OCI-LY7 (cell line): ENCODE measurements around the gene HSD17B3. TPM values are rescaled to one million over a fixed set of nuclear protein-coding genes. Genes with fewer than 3 reads are reported as not detected.

Experiments used
- BruUV-seq: library from RNA; stranded (reverse); fragments of 400-500 nt; replicated peaks from 2 replicates; lab custom pipeline; 2021; lab: Mats Ljungman, UMichigan
- CTCF ChIA-PET: fragments of 300-600 bp; sonication (Branson Sonifier 250); formaldehyde crosslinking; loops from one replicate; lab custom pipeline; 2022; ENCODE audit warnings: antibody characterized with exemption; ENCODE audit not compliant: unreplicated experiment; lab: Charles Lee
- POLR2A ChIA-PET: fragments of 300-600 bp; sonication (Branson Sonifier 250); formaldehyde crosslinking; loops from one replicate; lab custom pipeline; 2022; ENCODE audit warnings: antibody characterized with exemption; lab: Charles Lee
- DNase-seq: peaks from one replicate; pipeline ENCODE4 v3.0.0-alpha.2; 2015; ENCODE audit warnings: low spot score
- H2AFZ ChIP-seq: fragments of 200-600 bp; sonication (generic), shearing (Covaris generic); 2 replicates; pipeline ENCODE4 v1.6.1; 2014; ENCODE audit warnings: mild to moderate bottlenecking, antibody characterized with exemption, low read length, moderate library complexity
- H3K27ac ChIP-seq: fragments of 200-600 bp; sonication (generic); 2 replicates; pipeline ENCODE4 v1.5.1; 2014; ENCODE audit warnings: mixed run types, low read depth, mild to moderate bottlenecking, moderate library complexity, low read length, inconsistent platforms; ENCODE audit not compliant: poor library complexity, severe bottlenecking
- H3K36me3 ChIP-seq: fragments of 200-600 bp; sonication (generic); 2 replicates; pipeline ENCODE4 v1.6.1; 2014; ENCODE audit warnings: mild to moderate bottlenecking, antibody characterized with exemption, low read length, moderate library complexity, mixed read lengths; ENCODE audit not compliant: insufficient read depth
- H3K4me1 ChIP-seq: fragments of 200-600 bp; sonication (generic); 2 replicates; pipeline ENCODE4 v1.5.1; 2014; ENCODE audit warnings: mild to moderate bottlenecking, low read length; ENCODE audit not compliant: insufficient read depth, poor library complexity, severe bottlenecking
- H3K4me2 ChIP-seq: fragments of 200-600 bp; sonication (generic); 2 replicates; pipeline ENCODE4 v1.6.1; 2014; ENCODE audit warnings: mild to moderate bottlenecking, low read length
- H3K4me3 ChIP-seq: fragments of 200-600 bp; sonication (generic); 2 replicates; pipeline ENCODE4 v1.5.1; 2014; ENCODE audit warnings: mild to moderate bottlenecking, low read depth, low read length; ENCODE audit not compliant: poor library complexity, severe bottlenecking
- H3K79me2 ChIP-seq: fragments of 200-600 bp; sonication (generic); 2 replicates; pipeline ENCODE4 v1.6.1; 2016; ENCODE audit warnings: low read depth, mild to moderate bottlenecking, low read length, moderate library complexity, mixed read lengths; ENCODE audit not compliant: insufficient read depth
- H3K9me2 ChIP-seq: fragments of 200-600 bp; sonication (generic); 2 replicates; pipeline ENCODE4 v1.6.1; 2016; ENCODE audit warnings: mild to moderate bottlenecking, low read length, mixed read lengths; ENCODE audit not compliant: insufficient read depth
- H3K9me3 ChIP-seq: fragments of 200-600 bp; sonication (generic); 2 replicates; pipeline ENCODE4 v1.6.1; 2014; ENCODE audit warnings: mild to moderate bottlenecking, mixed run types, low read length, mixed read lengths
- H4K20me1 ChIP-seq: fragments of 200-600 bp; sonication (generic); 2 replicates; pipeline ENCODE4 v1.6.1; 2014; ENCODE audit warnings: mild to moderate bottlenecking, antibody characterized with exemption, low read length, moderate library complexity, mixed read lengths; ENCODE audit not compliant: insufficient read depth
- CTCF ChIP-seq: fragments of 200-600 bp; sonication (generic); conservative IDR thresholded peaks from 2 replicates; pipeline ENCODE4 v1.5.1; 2014; ENCODE audit warnings: mild to moderate bottlenecking, antibody characterized with exemption, low read length, moderate library complexity, mixed read lengths
- EZH2phosphoT487 ChIP-seq: fragments of 200-600 bp; sonication (generic); IDR thresholded peaks from 2 replicates; pipeline ENCODE4 v1.6.1; 2018; ENCODE audit warnings: low read depth, borderline replicate concordance, mild to moderate bottlenecking, mixed run types, antibody characterized with exemption, low read length, moderate library complexity, mixed read lengths
- intact Hi-C: fragments of 100-400 bp; cut with micrococcal nuclease; formaldehyde crosslinking; loops from one replicate; pipeline ENCODE4 v1.10.0; 2022; ENCODE audit not compliant: unreplicated experiment
- total RNA-seq, 2 experiments: library from RNA; depleted of rRNA in 1 of 2; stranded (reverse); fragments of >200 nt in 1 of 2; shearing (Covaris generic) in 1 of 2; gene quantifications; 2 replicates each; pipeline ENCODE4 v1.2.3, GENCODE V29; 2014 to 2022

Gene HSD17B3
- total RNA-seq, 2 experiments from 2014 or later: not detected

- POLR2A ChIA-PET: interaction anchor here (0.7 kb wide), 1 partner anchor 40 kb away, joined by 3 read pairs; no protein-coding TSS in a partner anchor
Measured at GRCh38 chr9:96338299-96338698, 36.3 kb upstream of the HSD17B3 start.

GRCh38 chr9:96333958-96334357, 32.0 kb upstream of the HSD17B3 start:
- Histone ChIP-seq H3K4me2 (no peak overlapping the region), H3K9me2 (no peaks in the 10 kb centered on the region), H3K27ac (no peak overlapping the region), H3K79me2 (no peaks in the 10 kb centered on the region), H4K20me1 (no peaks in the 10 kb centered on the region), H3K36me3 (no peaks in the 10 kb centered on the region), H3K4me3 (no peak overlapping the region), H3K4me1 (no peaks in the 10 kb centered on the region), H2AFZ (no peak overlapping the region), H3K9me3 (no peaks in the 10 kb centered on the region)
- no TSS peak for BruUV-seq
- TF ChIP-seq EZH2phosphoT487 (no peak), CTCF (no peak)
- ChIA-PET CTCF (no interaction called here), POLR2A (no interaction called here)
- DNase-seq: no peak
- intact Hi-C loops: no loop called here

More at GRCh38 chr9:96338299-96338698, 36.3 kb upstream of the HSD17B3 start:
- H3K4me3 ChIP-seq: no peak overlapping the region
- no peaks in the 10 kb centered on the region for H3K9me2 ChIP-seq
- H3K79me2 ChIP-seq: no peaks in the 10 kb centered on the region
- no peaks in the 10 kb centered on the region for H4K20me1 ChIP-seq
- BruUV-seq: no TSS peak
- TF ChIP-seq EZH2phosphoT487: no peak
- TF ChIP-seq CTCF: no peak
- no peak overlapping the region for H3K27ac ChIP-seq
- no peaks in the 10 kb centered on the region for H3K36me3 ChIP-seq
- no peaks in the 10 kb centered on the region for H3K4me1 ChIP-seq
- no peaks in the 10 kb centered on the region for H3K9me3 ChIP-seq
- CTCF ChIA-PET: no interaction called here
- H2AFZ ChIP-seq: no peak overlapping the region
- no peak overlapping the region for H3K4me2 ChIP-seq
- intact Hi-C loops: no loop called here
- DNase-seq: no peak

- ChIA-PET CTCF (no interaction called here), POLR2A (no interaction called here)
- H3K36me3 ChIP-seq: no peaks in the 10 kb centered on the region
- TF ChIP-seq CTCF: no peak
- no peak for TF ChIP-seq EZH2phosphoT487
- DNase-seq: no peak
- H2AFZ ChIP-seq: no peak overlapping the region
- H3K4me1 ChIP-seq: no peaks in the 10 kb centered on the region
- H3K79me2 ChIP-seq: no peaks in the 10 kb centered on the region
- H3K4me3 ChIP-seq: no peak overlapping the region
- intact Hi-C loops: no loop called here
- H3K4me2 ChIP-seq: no peak overlapping the region
- H3K9me2 ChIP-seq: no peaks in the 10 kb centered on the region
- no TSS peak for BruUV-seq
- H3K9me3 ChIP-seq: no peaks in the 10 kb centered on the region
- H4K20me1 ChIP-seq: no peaks in the 10 kb centered on the region
- H3K27ac ChIP-seq: no peak overlapping the region
Measured at GRCh38 chr9:96331236-96331947, 29.4 kb upstream of the HSD17B3 start.
